ENCODE measurements around the gene ZSCAN22.
A peak's percentile ranks its signal among the peaks of the same experiment; 100 is the strongest.

DNA sequence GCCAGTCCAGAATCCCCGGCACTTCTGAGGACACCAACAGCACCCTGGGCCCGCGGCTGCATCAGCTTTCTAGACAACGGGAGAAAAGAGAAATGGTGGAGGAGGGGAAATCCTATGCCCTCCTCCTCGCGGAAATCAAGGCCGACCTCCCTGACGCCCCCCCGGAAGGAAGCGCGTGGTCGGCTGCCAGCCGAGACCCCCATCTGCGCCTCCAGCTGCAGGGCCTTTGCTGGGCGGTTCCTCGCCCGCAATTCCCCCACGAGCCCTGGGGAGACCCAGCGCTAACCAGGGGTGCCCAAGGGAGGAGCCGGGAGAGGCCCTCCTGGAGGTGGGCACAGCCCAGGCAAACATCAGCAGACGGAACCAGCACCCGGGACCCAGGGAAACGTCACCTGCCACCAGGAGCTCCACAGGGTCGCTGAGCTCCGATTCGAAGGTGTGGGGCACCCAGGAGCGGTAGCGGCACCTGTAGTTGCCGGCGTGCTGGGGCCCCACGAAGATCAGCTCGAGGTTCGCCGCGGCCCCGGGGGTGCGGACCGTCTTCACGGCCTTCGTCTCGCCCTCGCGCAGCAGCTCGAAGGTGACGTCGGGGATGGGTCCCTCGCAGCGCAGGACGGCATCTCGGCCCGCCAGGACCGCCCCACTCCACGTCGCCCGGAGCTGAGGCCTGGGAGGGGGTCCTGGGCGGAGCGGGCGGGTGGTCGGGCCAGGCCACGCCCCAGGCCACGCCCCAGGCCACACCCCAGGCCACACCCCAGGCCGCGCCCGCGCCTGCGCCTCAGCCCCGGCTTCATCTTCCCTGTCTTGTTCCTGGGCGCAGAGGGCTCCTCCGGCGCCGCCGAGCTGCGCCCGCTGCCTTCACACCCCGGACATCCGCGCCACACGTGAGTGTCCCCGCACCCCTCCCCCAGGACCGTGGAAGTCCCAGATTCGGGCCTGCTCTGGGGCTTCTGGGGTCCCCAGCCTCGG lies 20.5 kb downstream of the ZSCAN22 start:
- TF ChIP-seq TAF1 (IDR thresholded peaks at IDR 0.05; ENCODE audit: borderline replicate concordance, low read depth, low read length) (no peak), POLR2A (IDR thresholded peaks at IDR 0.05; ENCODE audit: low read depth, low read length) (peak; percentile 71), POLR2AphosphoS5 (IDR thresholded peaks at IDR 0.05; ENCODE audit: low read depth, low read length) (no peak)

All from GM12892 (cell line).